Keratinocyte (primary cell): Measurements from ENCODE around the gene TP53BP2. TPM values are rescaled to one million over a fixed set of nuclear protein-coding genes. Genes with fewer than 3 reads are reported as not detected.

ENCODE experiments used
- DNase-seq: peaks from one replicate; pipeline ENCODE4 v3.0.0-alpha.2; 2011; ENCODE audit warnings: low read depth, missing footprints, low spot score
- FAIRE-seq: peaks from 2 replicates; lab custom pipeline; 2011; peaks lifted over from hg19 to GRCh38; lab: Jason Lieb, UNC
- H2AFZ ChIP-seq: 2 replicates; pipeline ENCODE4 v1.6.0; 2012; ENCODE audit warnings: low read length, control low read depth, inconsistent platforms; ENCODE audit not compliant: control insufficient read depth
- H3K27ac ChIP-seq: 2 replicates; pipeline ENCODE4 v1.5.1; 2011; ENCODE audit warnings: low read length; ENCODE audit not compliant: control insufficient read depth, insufficient read depth
- H3K27me3 ChIP-seq: 3 replicates; pipeline ENCODE4 v1.6.0; 2011; ENCODE audit warnings: low read length; ENCODE audit not compliant: control insufficient read depth, insufficient read depth; ENCODE audit errors: extremely low read depth
- H3K36me3 ChIP-seq, 2 experiments: 2 replicates in 1 of 2; 3 replicates in 1 of 2; pipeline ENCODE4 v1.5.1; 2011; ENCODE audit warnings: low read length in 2 of 2, mild to moderate bottlenecking in 1 of 2; ENCODE audit not compliant: control insufficient read depth in 2 of 2, insufficient read depth in 2 of 2; ENCODE audit errors: extremely low read depth in 1 of 2
- H3K4me1 ChIP-seq: 3 replicates; pipeline ENCODE4 v1.5.1; 2011; ENCODE audit warnings: low read length; ENCODE audit not compliant: control insufficient read depth, insufficient read depth; ENCODE audit errors: extremely low read depth
- H3K4me2 ChIP-seq: 3 replicates; pipeline ENCODE4 v1.6.0; 2011; ENCODE audit warnings: low read depth, low read length; ENCODE audit not compliant: control insufficient read depth, insufficient read depth; ENCODE audit errors: extremely low read depth
- H3K4me3 ChIP-seq, 3 experiments: fragments of 200-600 bp in 1 of 3; sonication (generic) in 1 of 3; 2 replicates in 2 of 3; 3 replicates in 1 of 3; pipeline ENCODE4 v1.5.1; 2011 to 2016; ENCODE audit warnings: low read length in 3 of 3, mild to moderate bottlenecking in 3 of 3, control low read depth in 2 of 3, inconsistent platforms in 1 of 3, low read depth in 1 of 3, mixed read lengths in 1 of 3, mixed run types in 1 of 3, moderate library complexity in 1 of 3; ENCODE audit not compliant: control insufficient read depth in 2 of 3, insufficient read depth in 2 of 3; ENCODE audit errors: extremely low read depth in 1 of 3
- H3K79me2 ChIP-seq: 2 replicates; pipeline ENCODE4 v1.6.0; 2012; ENCODE audit warnings: low read length; ENCODE audit not compliant: control insufficient read depth, insufficient read depth
- H3K9ac ChIP-seq: 3 replicates; pipeline ENCODE4 v1.6.0; 2011; ENCODE audit warnings: low read length; ENCODE audit not compliant: control insufficient read depth, insufficient read depth; ENCODE audit errors: extremely low read depth
- H3K9me1 ChIP-seq: 3 replicates; pipeline ENCODE4 v1.6.0; 2011; ENCODE audit warnings: low read length; ENCODE audit not compliant: control insufficient read depth, insufficient read depth; ENCODE audit errors: extremely low read depth
- H3K9me3 ChIP-seq: 2 replicates; pipeline ENCODE4 v1.5.1; 2012; ENCODE audit warnings: low read depth, low read length; ENCODE audit not compliant: control insufficient read depth
- H4K20me1 ChIP-seq: 3 replicates; pipeline ENCODE4 v1.6.0; 2011; ENCODE audit warnings: low read length; ENCODE audit not compliant: control insufficient read depth, insufficient read depth; ENCODE audit errors: extremely low read depth
- CTCF ChIP-seq, 3 experiments: IDR thresholded peaks in 1 of 3; conservative IDR thresholded peaks in 1 of 3; optimal IDR thresholded peaks in 1 of 3; 2 replicates in 2 of 3; 3 replicates in 1 of 3; pipeline versions ENCODE3 to v1.5.1; 2011; ENCODE audit warnings: low read length in 3 of 3, mild to moderate bottlenecking in 3 of 3, moderate library complexity in 2 of 3, control low read depth in 1 of 3, inconsistent platforms in 1 of 3; ENCODE audit not compliant: insufficient read depth in 2 of 3; ENCODE audit errors: extremely low read depth in 1 of 3
- EZH2 ChIP-seq: IDR thresholded peaks from one replicate; pipeline ENCODE4 v1.6.1; 2012; ENCODE audit warnings: inconsistent platforms, mild to moderate bottlenecking, low read length, moderate library complexity
- dilution Hi-C: fragments of 300-500 bp; cut with MboI; formaldehyde crosslinking; loops from one replicate; pipeline ENCODE4 v1.7.0; 2020; ENCODE audit warnings: low sequenced_read_pairs; ENCODE audit not compliant: extremely low pct_ligation_motif_present
- polyA plus RNA-seq, 5 experiments: library from polyadenylated mRNA; depleted of rRNA in 3 of 5; stranded (reverse) in 3 of 5; stranded (forward) in 1 of 5; unstranded in 1 of 5; fragments of >200 nt; gene quantifications; 1 replicate in 1 of 5; 2 replicates in 3 of 5; 3 replicates in 1 of 5; pipeline versions ENCODE4 v1.2.1 to v1.2.3, GENCODE V29; 2011 to 2012; ENCODE audit warnings: missing spikeins in 2 of 5, low read depth in 1 of 5, low replicate concordance in 1 of 5

TP53BP2 gene
- polyA plus RNA-seq, 1 donor (not counting 4 experiments of a cell fraction or from before 2014, with no cell fraction given), result 22.5 TPM

- no peak overlapping the region for H3K4me2 ChIP-seq
- peaks cover 4% of the 10 kb centered on the region for H4K20me1 ChIP-seq
- FAIRE-seq, result no peak
- H3K9me1 ChIP-seq, result peaks cover 3% of the 10 kb centered on the region
- H3K9me3 ChIP-seq, result no peaks in the 10 kb centered on the region
- no peaks in the 10 kb centered on the region for H3K27me3 ChIP-seq
- H3K27ac ChIP-seq, result no peak overlapping the region
- H3K4me1 ChIP-seq, result peaks cover 29% of the 10 kb centered on the region
- no peak for TF ChIP-seq EZH2
- no peak for TF ChIP-seq CTCF (optimal IDR thresholded peaks at IDR 0.05 in 1 of 3, IDR thresholded peaks at IDR 0.05 in 1 of 3, conservative IDR thresholded peaks at IDR 0.05 in 1 of 3; ENCODE audit: extremely low read depth in 1 of 3, insufficient read depth in 2 of 3, low read length in 3 of 3)
- no peak overlapping the region for H2AFZ ChIP-seq
- H3K4me3 ChIP-seq, result no peak overlapping the region
- dilution Hi-C loops, result no loop called here
- H3K79me2 ChIP-seq, result peaks cover 89% of the 10 kb centered on the region
- no peak for DNase-seq
- peaks cover 0 to 2% of the 10 kb centered on the region in 2 experiments for H3K36me3 ChIP-seq
- H3K9ac ChIP-seq, result no peak overlapping the region
Observed at GRCh38 chr1:223837206-223837605, 8.5 kb downstream of the TP53BP2 start.

GRCh38 chr1:223836586-223836985, 9.2 kb downstream of the TP53BP2 start:
- H3K9me3 ChIP-seq, result no peaks in the 10 kb centered on the region
- peaks cover 0 to 2% of the 10 kb centered on the region in 2 experiments for H3K36me3 ChIP-seq
- H3K27me3 ChIP-seq, result no peaks in the 10 kb centered on the region
- H3K9ac ChIP-seq, result no peak overlapping the region
- no peak overlapping the region for H3K4me2 ChIP-seq
- H3K4me3 ChIP-seq, result no peak overlapping the region
- no peak overlapping the region for H2AFZ ChIP-seq
- H3K79me2 ChIP-seq, result peaks cover 83% of the 10 kb centered on the region
- dilution Hi-C loops, result no loop called here
- FAIRE-seq, result no peak
- peaks cover 33% of the 10 kb centered on the region for H3K4me1 ChIP-seq
- no peak for TF ChIP-seq EZH2
- TF ChIP-seq CTCF (optimal IDR thresholded peaks at IDR 0.05 in 1 of 3, IDR thresholded peaks at IDR 0.05 in 1 of 3, conservative IDR thresholded peaks at IDR 0.05 in 1 of 3; ENCODE audit: extremely low read depth in 1 of 3, insufficient read depth in 2 of 3, low read length in 3 of 3), result no peak
- H4K20me1 ChIP-seq, result peaks cover 4% of the 10 kb centered on the region
- H3K9me1 ChIP-seq, result peaks cover 3% of the 10 kb centered on the region
- no peak for DNase-seq
- no peak overlapping the region for H3K27ac ChIP-seq
